ENCODE measurements around the gene IL10RB.

GRCh38 chr21:33219954-33220353 lies 46.2 kb upstream of the IL10RB start:
- TF ChIP-seq, protein P1, sequence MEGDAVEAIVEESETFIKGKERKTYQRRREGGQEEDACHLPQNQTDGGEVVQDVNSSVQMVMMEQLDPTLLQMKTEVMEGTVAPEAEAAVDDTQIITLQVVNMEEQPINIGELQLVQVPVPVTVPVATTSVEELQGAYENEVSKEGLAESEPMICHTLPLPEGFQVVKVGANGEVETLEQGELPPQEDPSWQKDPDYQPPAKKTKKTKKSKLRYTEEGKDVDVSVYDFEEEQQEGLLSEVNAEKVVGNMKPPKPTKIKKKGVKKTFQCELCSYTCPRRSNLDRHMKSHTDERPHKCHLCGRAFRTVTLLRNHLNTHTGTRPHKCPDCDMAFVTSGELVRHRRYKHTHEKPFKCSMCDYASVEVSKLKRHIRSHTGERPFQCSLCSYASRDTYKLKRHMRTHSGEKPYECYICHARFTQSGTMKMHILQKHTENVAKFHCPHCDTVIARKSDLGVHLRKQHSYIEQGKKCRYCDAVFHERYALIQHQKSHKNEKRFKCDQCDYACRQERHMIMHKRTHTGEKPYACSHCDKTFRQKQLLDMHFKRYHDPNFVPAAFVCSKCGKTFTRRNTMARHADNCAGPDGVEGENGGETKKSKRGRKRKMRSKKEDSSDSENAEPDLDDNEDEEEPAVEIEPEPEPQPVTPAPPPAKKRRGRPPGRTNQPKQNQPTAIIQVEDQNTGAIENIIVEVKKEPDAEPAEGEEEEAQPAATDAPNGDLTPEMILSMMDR (IDR thresholded peaks at IDR 0.05 in 8 of 11, conservative IDR thresholded peaks at IDR 0.05 in 3 of 11), result no peak
- TF ChIP-seq POLR2AphosphoS5 (IDR thresholded peaks at IDR 0.05) (no peak), POLR2A (IDR thresholded peaks at IDR 0.05) (no peak)

All from spleen (tissue), 7 donors.